GM23338 (cell line): Measurements from ENCODE around the gene DLG2.

Experiments
- CREB1 ChIP-seq: fragments of 250-450 bp; sonication (Bioruptor Pico); IDR thresholded peaks from 2 replicates; pipeline ENCODE4 v1.5.0; 2020; ENCODE audit warnings: low read depth, mild to moderate bottlenecking, moderate library complexity
- EZH2 ChIP-seq: fragments of 200-600 bp; sonication (generic); IDR thresholded peaks from one replicate; pipeline ENCODE4 v1.8.0; 2017; ENCODE audit warnings: antibody characterized with exemption, mild to moderate bottlenecking, low read depth; ENCODE audit not compliant: unreplicated experiment
- EZH2phosphoT487 ChIP-seq: fragments of 200-600 bp; sonication (generic); IDR thresholded peaks from one replicate; pipeline ENCODE4 v1.8.1; 2018; ENCODE audit warnings: antibody characterized with exemption; ENCODE audit not compliant: unreplicated experiment
- JUNB ChIP-seq: IDR thresholded peaks from one replicate; pipeline ENCODE4 v1.6.1; 2016; ENCODE audit warnings: antibody characterized with exemption; ENCODE audit not compliant: unreplicated experiment
- NANOG ChIP-seq: IDR thresholded peaks from 2 replicates; pipeline ENCODE4 v1.6.1; 2016; ENCODE audit warnings: antibody characterized with exemption, borderline replicate concordance
- POLR2AphosphoS5 ChIP-seq: IDR thresholded peaks from 2 replicates; pipeline ENCODE4 v1.6.1; 2016; ENCODE audit warnings: antibody characterized with exemption, low read depth
- STAT1 ChIP-seq: IDR thresholded peaks from one replicate; pipeline ENCODE4 v1.6.1; 2016; ENCODE audit warnings: antibody characterized with exemption; ENCODE audit not compliant: unreplicated experiment
- ZNF114 ChIP-seq: fragments of 250-450 bp; sonication (Bioruptor Pico); IDR thresholded peaks from 2 replicates; pipeline ENCODE4 v1.5.0; 2020; ENCODE audit warnings: mild to moderate bottlenecking, moderate library complexity
- ZNF331 ChIP-seq: fragments of 250-450 bp; sonication (Bioruptor Pico); IDR thresholded peaks from 2 replicates; pipeline ENCODE4 v1.5.0; 2020; ENCODE audit warnings: low read depth, mild to moderate bottlenecking, moderate library complexity
- TF ChIP-seq, protein P1 (sequence below), 2 experiments: fragments of 200-600 bp in 1 of 2; sonication (generic) in 1 of 2; conservative IDR thresholded peaks; 2 replicates each; pipeline versions ENCODE4 v1.5.1 to v1.6.1; 2016 to 2017; ENCODE audit warnings: antibody characterized with exemption in 2 of 2, low read depth in 2 of 2, mild to moderate bottlenecking in 2 of 2, moderate library complexity in 1 of 2
- TF ChIP-seq, protein P2 (sequence below): fragments of 250-450 bp; sonication (Bioruptor Pico); IDR thresholded peaks from 2 replicates; pipeline ENCODE4 v1.5.0; 2020; ENCODE audit warnings: mild to moderate bottlenecking, moderate library complexity
- TF ChIP-seq, protein P3 (sequence below): IDR thresholded peaks from one replicate; pipeline ENCODE4 v1.6.1; 2018; ENCODE audit warnings: antibody characterized with exemption; ENCODE audit not compliant: unreplicated experiment
- TF ChIP-seq, protein P4 (sequence below): IDR thresholded peaks from 2 replicates; pipeline ENCODE4 v1.6.1; 2016; ENCODE audit warnings: antibody characterized with exemption

DNA sequence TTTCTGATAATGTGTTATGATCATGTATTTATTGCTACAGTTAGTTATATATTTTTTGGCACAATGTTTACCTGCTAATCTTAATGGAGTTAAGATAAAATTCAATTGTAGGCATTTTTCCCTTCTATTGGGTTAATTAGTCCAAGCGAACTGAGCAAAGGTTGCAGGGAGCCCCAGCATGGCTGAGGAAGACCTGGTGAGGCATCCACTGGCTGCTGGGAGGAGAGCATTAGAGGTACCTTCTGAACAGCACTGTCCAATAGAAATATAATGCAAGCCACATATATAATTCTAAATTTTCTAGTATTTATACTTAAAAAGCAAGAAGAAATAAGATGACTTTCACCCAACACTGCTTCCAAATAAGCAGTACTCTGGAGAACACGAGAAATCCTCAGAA lies 19.9 kb upstream of the DLG2 start:
- TF ChIP-seq CREB1 (no peak), POLR2AphosphoS5 (no peak), EZH2 (no peak), JUNB (no peak), EZH2phosphoT487 (no peak), ZNF114 (no peak), NANOG (no peak), STAT1 (no peak), ZNF331 (CRISPR knock-in tag) (no peak)
- TF ChIP-seq, protein P1, sequence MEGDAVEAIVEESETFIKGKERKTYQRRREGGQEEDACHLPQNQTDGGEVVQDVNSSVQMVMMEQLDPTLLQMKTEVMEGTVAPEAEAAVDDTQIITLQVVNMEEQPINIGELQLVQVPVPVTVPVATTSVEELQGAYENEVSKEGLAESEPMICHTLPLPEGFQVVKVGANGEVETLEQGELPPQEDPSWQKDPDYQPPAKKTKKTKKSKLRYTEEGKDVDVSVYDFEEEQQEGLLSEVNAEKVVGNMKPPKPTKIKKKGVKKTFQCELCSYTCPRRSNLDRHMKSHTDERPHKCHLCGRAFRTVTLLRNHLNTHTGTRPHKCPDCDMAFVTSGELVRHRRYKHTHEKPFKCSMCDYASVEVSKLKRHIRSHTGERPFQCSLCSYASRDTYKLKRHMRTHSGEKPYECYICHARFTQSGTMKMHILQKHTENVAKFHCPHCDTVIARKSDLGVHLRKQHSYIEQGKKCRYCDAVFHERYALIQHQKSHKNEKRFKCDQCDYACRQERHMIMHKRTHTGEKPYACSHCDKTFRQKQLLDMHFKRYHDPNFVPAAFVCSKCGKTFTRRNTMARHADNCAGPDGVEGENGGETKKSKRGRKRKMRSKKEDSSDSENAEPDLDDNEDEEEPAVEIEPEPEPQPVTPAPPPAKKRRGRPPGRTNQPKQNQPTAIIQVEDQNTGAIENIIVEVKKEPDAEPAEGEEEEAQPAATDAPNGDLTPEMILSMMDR (conservative IDR thresholded peaks at IDR 0.05; ENCODE audit: low read depth in 2 of 2): no peak
- TF ChIP-seq, protein P2, sequence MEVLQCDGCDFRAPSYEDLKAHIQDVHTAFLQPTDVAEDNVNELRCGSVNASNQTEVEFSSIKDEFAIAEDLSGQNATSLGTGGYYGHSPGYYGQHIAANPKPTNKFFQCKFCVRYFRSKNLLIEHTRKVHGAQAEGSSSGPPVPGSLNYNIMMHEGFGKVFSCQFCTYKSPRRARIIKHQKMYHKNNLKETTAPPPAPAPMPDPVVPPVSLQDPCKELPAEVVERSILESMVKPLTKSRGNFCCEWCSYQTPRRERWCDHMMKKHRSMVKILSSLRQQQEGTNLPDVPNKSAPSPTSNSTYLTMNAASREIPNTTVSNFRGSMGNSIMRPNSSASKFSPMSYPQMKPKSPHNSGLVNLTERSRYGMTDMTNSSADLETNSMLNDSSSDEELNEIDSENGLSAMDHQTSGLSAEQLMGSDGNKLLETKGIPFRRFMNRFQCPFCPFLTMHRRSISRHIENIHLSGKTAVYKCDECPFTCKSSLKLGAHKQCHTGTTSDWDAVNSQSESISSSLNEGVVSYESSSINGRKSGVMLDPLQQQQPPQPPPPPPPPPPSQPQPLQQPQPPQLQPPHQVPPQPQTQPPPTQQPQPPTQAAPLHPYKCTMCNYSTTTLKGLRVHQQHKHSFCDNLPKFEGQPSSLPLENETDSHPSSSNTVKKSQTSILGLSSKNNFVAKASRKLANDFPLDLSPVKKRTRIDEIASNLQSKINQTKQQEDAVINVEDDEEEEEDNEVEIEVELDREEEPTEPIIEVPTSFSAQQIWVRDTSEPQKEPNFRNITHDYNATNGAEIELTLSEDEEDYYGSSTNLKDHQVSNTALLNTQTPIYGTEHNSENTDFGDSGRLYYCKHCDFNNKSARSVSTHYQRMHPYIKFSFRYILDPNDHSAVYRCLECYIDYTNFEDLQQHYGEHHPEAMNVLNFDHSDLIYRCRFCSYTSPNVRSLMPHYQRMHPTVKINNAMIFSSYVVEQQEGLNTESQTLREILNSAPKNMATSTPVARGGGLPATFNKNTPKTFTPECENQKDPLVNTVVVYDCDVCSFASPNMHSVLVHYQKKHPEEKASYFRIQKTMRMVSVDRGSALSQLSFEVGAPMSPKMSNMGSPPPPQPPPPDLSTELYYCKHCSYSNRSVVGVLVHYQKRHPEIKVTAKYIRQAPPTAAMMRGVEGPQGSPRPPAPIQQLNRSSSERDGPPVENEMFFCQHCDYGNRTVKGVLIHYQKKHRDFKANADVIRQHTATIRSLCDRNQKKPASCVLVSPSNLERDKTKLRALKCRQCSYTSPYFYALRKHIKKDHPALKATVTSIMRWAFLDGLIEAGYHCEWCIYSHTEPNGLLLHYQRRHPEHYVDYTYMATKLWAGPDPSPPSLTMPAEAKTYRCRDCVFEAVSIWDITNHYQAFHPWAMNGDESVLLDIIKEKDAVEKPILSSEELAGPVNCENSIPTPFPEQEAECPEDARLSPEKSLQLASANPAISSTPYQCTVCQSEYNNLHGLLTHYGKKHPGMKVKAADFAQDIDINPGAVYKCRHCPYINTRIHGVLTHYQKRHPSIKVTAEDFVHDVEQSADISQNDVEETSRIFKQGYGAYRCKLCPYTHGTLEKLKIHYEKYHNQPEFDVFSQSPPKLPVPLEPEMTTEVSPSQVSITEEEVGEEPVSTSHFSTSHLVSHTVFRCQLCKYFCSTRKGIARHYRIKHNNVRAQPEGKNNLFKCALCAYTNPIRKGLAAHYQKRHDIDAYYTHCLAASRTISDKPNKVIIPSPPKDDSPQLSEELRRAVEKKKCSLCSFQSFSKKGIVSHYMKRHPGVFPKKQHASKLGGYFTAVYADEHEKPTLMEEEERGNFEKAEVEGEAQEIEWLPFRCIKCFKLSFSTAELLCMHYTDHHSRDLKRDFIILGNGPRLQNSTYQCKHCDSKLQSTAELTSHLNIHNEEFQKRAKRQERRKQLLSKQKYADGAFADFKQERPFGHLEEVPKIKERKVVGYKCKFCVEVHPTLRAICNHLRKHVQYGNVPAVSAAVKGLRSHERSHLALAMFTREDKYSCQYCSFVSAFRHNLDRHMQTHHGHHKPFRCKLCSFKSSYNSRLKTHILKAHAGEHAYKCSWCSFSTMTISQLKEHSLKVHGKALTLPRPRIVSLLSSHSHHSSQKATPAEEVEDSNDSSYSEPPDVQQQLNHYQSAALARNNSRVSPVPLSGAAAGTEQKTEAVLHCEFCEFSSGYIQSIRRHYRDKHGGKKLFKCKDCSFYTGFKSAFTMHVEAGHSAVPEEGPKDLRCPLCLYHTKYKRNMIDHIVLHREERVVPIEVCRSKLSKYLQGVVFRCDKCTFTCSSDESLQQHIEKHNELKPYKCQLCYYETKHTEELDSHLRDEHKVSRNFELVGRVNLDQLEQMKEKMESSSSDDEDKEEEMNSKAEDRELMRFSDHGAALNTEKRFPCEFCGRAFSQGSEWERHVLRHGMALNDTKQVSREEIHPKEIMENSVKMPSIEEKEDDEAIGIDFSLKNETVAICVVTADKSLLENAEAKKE: no peak
- TF ChIP-seq, protein P3, sequence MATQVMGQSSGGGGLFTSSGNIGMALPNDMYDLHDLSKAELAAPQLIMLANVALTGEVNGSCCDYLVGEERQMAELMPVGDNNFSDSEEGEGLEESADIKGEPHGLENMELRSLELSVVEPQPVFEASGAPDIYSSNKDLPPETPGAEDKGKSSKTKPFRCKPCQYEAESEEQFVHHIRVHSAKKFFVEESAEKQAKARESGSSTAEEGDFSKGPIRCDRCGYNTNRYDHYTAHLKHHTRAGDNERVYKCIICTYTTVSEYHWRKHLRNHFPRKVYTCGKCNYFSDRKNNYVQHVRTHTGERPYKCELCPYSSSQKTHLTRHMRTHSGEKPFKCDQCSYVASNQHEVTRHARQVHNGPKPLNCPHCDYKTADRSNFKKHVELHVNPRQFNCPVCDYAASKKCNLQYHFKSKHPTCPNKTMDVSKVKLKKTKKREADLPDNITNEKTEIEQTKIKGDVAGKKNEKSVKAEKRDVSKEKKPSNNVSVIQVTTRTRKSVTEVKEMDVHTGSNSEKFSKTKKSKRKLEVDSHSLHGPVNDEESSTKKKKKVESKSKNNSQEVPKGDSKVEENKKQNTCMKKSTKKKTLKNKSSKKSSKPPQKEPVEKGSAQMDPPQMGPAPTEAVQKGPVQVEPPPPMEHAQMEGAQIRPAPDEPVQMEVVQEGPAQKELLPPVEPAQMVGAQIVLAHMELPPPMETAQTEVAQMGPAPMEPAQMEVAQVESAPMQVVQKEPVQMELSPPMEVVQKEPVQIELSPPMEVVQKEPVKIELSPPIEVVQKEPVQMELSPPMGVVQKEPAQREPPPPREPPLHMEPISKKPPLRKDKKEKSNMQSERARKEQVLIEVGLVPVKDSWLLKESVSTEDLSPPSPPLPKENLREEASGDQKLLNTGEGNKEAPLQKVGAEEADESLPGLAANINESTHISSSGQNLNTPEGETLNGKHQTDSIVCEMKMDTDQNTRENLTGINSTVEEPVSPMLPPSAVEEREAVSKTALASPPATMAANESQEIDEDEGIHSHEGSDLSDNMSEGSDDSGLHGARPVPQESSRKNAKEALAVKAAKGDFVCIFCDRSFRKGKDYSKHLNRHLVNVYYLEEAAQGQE: no peak
- TF ChIP-seq, protein P4, sequence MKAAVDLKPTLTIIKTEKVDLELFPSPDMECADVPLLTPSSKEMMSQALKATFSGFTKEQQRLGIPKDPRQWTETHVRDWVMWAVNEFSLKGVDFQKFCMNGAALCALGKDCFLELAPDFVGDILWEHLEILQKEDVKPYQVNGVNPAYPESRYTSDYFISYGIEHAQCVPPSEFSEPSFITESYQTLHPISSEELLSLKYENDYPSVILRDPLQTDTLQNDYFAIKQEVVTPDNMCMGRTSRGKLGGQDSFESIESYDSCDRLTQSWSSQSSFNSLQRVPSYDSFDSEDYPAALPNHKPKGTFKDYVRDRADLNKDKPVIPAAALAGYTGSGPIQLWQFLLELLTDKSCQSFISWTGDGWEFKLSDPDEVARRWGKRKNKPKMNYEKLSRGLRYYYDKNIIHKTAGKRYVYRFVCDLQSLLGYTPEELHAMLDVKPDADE: no peak
